GM21737 (cell line): ENCODE results near the gene GPC3.
"Not testable (repeated sequence)": the region's sequence is repeated elsewhere in the genome, so short reads cannot be mapped to it uniquely, and the experiment has no call there.

ENCODE experiments used
- ATAC-seq: cut with Tn5 transposase; IDR thresholded peaks from one replicate; pipeline ENCODE4 v1.9.1; 2021; ENCODE audit warnings: mild to moderate bottlenecking, moderate library complexity; ENCODE audit not compliant: unreplicated experiment

Gene GPC3

GRCh38 chrX:133985164-133985966, at the start of gene GPC3:
TSS of gene GPC3 (minus strand) at chrX:133985594.
- no peak for ATAC-seq

DNA sequence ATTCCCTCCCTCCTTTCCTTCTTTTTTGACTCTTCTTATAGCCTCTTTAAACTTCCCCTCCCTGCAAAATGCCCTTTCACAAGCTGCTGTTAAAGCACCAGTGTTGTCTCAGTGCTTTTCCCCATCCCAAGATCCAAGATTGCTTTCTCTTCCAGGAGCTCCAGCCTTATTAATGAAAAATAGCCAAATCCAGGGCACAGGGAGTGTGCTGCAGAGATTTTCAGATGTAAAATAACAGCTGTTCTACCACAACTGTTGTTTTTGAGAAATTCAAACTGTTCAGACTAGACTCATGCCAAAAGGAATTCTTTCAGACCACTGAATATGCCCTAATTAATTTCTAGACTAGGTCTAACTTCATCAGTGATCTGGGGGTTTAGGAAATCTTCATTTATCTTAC, 47.0 kb upstream of the GPC3 start:
- no peak for ATAC-seq

- no peak for ATAC-seq
Observed at GRCh38 chrX:134026565-134027311, 41.3 kb upstream of the GPC3 start.

GRCh38 chrX:134025986-134026545, 40.7 kb upstream of the GPC3 start:
- no peak for ATAC-seq

DNA sequence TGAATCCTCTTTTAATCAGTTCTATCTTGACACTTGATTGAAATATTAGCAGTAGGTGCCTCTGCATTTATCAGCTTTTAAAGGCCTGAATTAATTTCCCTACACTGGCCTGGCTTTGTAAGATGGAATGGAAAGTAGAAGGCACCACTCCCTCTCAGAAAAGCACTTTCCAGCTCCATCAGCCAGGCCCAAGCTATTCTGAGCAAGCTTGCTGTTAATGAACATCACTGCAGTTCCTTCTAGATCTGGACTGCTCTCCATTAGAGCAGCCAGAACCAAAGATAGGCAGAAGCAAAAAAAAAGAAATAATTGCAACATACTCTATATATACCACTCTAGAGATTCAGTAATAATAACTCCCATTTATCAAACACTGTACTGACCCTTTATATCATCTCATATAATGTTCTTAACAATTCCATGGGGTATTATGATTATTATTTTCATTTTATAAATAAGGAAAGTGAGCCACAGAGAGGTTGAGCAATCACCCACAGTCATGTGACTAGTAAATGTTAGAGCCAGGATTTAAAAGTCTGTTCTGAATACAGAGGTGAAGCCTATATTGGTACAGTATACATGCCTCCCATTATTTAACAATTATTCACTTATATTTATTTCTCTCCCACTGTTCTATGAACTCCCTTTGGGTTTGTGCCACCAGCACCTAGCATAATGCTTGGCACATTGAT, 39.4 kb upstream of the GPC3 start:
- ATAC-seq: no peak

- no peak for ATAC-seq
Observed at GRCh38 chrX:134023851-134024281, 38.5 kb upstream of the GPC3 start.

DNA sequence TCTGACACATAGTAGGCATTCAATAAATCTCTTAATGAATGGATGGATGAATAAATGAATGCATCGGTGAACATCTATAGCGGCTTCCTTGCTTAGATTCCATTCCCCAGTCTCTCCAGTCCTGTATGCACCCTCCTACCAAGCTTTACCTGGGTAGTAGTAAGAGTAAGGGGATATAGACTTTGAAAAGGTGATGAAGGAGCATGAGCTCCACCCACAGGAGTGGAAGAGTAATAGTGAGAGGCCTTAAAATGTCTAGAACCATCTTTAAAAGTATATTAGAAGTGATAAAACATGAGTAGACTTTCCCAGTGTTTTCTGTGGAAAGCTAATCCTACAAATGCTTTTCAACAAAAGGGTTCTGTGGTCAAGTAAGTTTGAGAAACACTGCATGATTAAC, 35.5 kb upstream of the GPC3 start:
- ATAC-seq: no peak

DNA sequence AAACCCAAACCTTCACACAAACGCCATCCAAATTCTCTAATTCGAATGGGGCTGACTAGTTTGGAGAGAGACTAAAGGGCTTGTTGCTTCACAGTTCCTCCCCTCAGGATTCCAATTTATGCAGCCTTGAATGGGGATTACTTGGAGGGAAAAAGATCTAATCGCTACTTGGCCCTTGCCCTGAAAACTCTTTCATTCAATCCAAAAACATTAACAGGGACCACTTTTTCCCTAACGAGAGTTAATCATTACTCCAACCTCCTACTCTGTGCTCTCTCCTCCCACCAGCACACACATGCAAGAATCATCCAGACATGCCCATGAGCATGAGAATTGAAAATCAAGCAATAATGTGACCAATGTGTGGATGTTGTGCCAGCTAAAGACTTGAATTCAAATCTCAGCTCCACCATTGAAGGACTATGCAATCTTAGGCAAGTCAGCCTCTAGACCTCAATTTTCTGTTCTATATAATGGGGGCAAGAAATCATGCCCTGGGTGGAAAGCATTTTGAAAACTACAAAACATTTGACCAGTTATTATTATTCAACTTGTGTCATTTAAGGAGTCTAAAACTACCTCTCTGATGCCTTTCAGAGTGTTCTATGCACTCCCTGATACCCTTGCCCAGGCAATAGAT, 34.3 kb upstream of the GPC3 start:
- no peak for ATAC-seq

GRCh38 chrX:134016309-134016708, 30.9 kb upstream of the GPC3 start:
- ATAC-seq: not testable (repeated sequence)

GRCh38 chrX:134015510-134015909, 30.1 kb upstream of the GPC3 start:
- not testable (repeated sequence) for ATAC-seq

GRCh38 chrX:134013524-134013923, 28.1 kb upstream of the GPC3 start:
- no peak for ATAC-seq

GRCh38 chrX:134013092-134013497, 27.7 kb upstream of the GPC3 start:
- ATAC-seq: no peak

- ATAC-seq: no peak
Observed at GRCh38 chrX:134010690-134011089, 25.3 kb upstream of the GPC3 start.

DNA sequence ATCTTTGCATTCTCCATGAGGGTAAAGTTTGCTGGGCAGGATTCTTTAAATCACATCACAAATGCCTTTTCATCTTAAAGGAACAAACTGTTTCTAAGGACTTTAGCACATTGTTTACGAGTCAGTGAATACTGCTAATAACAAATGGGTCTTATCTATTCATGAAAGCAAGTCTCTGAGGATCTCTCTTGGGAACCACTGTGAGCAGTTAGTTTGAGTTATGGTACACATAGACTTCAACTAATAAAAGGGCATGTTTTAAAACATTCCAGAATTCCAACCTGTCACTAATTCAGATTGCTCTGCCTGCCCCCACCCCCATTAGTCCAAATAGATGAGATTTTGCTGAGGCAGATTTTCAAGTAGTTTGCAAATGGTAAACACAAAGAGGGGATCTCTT, 22.3 kb upstream of the GPC3 start:
- no peak for ATAC-seq

DNA sequence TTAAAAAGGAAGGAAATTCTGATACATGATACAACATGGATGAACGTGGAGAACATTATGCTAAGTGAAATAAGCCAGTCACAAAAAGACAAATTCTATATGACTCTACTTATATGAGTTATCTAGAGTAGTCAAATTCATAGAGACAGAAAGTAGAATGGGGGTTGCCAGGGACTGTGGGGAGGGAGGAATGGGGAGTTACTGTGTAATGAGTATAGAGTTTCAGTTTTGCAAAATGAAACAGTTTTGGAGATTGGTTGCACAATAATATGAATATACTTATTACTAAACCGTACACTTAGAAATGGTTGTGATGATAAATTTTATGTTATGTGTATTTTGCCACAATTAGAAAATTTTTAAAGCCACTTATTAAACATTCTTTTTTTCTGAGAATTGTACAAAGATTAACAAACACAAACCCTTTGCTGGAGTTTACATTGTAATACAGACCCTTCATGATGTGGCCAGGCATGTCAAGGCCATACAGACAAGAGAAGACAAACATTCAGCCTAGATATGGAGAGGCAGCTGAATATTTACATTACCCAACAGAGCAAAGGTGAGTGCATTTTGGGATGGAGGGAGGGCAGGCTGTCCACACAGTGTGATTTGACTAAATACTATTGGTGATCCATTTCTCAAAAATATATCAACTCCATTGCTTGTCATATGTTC, 21.2 kb upstream of the GPC3 start:
- ATAC-seq: no peak

- no peak for ATAC-seq
Observed at GRCh38 chrX:134004084-134004483, 18.7 kb upstream of the GPC3 start.

- no peak for ATAC-seq
Observed at GRCh38 chrX:134002921-134003615, 17.7 kb upstream of the GPC3 start.

- ATAC-seq: no peak
Observed at GRCh38 chrX:134000260-134001245, 15.2 kb upstream of the GPC3 start.
